Endometrium (tissue), 2 donors: ENCODE results near the gene STK17B.
"Not testable (repeated sequence)": the region's sequence is repeated elsewhere in the genome, so short reads cannot be mapped to it uniquely, and the experiment has no call there.

Source experiments
- FAIRE-seq: peaks from 2 replicates; lab custom pipeline; 2012; peaks lifted over from hg19 to GRCh38; lab: Jason Lieb, UNC
- donor health status: control.
- donor health status: control.

The STK17B gene

DNA sequence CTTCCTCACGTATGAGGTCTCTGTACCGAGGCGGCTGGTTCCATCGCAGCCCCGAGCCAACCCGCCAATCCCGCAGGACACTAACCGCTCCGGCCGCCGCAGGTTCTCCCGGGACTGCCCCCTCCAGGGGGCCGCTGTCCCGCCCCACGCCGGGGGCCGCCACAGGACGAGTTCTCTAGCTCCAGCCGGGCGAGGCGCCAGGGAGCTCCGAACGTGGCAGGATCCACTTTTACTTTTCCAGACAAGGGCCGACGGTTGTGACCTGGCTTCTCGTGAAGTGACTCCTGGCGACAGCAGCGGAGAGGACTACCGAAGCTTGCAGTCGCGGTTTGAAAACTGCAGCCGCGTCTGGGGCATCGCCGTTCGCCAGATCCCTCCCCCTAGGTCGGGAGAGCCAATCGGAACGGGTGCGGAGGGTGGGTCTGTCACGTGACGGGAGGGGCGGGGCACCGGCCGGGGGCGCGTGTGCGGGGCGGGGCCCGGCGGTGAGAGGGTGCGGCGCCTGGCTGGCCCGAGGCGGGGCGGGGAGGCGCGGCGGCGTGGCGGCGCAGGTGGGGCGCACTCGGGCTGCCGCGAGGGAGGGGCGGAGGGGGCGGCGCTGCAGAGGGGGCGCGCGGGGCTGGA, at the start of gene STK17B:
TSS of gene STK17B (minus strand) at position 331 of the 624 bp plus-strand sequence. CDS start 8,195 bp downstream, outside the sequence.
- FAIRE-seq = no peak

DNA sequence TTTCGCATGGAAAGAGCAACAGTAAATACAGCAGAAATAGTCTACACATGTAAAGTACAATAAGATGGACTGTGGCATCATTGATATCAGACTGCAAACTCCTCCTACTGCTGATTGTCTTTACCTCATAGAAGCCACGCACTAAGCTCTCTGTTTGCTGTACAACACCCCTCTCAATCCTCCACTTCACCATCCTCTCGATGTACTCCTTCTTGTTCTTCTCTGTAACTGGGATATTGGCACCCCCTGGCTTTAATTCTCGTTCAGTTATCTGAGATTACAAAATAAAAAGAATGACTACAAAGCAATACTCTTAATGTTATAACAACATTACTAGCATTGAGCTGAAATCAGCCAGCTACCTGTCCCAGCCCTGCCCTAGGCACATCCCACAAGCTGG, 49.3 kb upstream of the STK17B start:
- no peak for FAIRE-seq

GRCh38 chr2:196219671-196220070, 48.3 kb upstream of the STK17B start:
- no peak for FAIRE-seq

GRCh38 chr2:196218106-196218505, 46.7 kb upstream of the STK17B start:
- no peak for FAIRE-seq

GRCh38 chr2:196217116-196217515, 45.7 kb upstream of the STK17B start:
- FAIRE-seq = no peak

GRCh38 chr2:196215376-196215775, 44.0 kb upstream of the STK17B start:
- no peak for FAIRE-seq

- FAIRE-seq = no peak
Measured at GRCh38 chr2:196214156-196214555, 42.8 kb upstream of the STK17B start.

GRCh38 chr2:196213252-196213980, 42.0 kb upstream of the STK17B start:
- FAIRE-seq = no peak

DNA sequence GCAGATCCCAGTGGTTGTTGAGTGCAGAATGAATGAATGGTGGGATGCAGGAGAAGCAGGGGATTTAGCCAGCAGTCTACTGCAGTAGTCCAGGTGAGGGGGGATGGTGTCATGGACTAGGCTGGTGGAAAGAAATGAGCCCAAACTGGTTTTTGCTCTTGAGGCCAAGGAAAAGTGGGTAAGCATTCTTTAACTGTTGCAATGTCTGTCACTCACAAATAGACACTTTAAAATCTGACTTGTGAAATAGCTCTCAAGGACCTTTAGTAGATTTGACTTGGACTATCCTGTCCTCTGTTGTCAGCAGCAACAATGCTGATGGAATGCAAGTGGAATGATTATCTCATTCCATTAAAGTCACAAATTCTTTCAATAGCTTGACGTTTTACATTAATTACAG, 37.5 kb upstream of the STK17B start:
- FAIRE-seq = no peak

GRCh38 chr2:196206804-196207203, 35.4 kb upstream of the STK17B start:
- FAIRE-seq = no peak

DNA sequence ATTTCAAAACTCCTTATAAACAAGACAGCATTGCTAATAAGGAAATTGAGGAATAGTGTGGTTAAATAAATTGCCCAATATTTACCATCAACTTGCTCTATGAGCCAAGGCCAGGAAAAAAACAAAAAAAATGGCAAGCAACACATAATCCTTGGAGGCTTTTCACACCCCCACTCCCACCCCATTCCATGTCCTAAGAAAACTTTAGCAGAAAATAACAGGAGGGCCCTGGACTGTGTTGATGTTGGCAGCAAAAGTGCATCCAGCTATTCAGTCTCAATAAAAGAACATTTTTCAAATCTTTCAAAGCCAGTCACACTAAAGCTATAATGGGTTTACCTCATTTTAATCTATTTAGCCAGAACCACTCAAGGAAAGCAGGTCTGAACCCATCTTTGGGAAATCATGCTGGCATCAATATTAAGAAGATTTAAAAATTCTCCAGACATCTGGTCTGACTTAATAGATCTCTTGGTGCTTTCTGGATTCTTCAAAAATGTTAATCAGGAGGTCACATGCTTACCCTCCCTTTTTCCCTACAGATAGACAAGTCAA, 34.6 kb upstream of the STK17B start:
- FAIRE-seq = no peak

- FAIRE-seq = no peak
Measured at GRCh38 chr2:196205011-196205766, 33.8 kb upstream of the STK17B start.

DNA sequence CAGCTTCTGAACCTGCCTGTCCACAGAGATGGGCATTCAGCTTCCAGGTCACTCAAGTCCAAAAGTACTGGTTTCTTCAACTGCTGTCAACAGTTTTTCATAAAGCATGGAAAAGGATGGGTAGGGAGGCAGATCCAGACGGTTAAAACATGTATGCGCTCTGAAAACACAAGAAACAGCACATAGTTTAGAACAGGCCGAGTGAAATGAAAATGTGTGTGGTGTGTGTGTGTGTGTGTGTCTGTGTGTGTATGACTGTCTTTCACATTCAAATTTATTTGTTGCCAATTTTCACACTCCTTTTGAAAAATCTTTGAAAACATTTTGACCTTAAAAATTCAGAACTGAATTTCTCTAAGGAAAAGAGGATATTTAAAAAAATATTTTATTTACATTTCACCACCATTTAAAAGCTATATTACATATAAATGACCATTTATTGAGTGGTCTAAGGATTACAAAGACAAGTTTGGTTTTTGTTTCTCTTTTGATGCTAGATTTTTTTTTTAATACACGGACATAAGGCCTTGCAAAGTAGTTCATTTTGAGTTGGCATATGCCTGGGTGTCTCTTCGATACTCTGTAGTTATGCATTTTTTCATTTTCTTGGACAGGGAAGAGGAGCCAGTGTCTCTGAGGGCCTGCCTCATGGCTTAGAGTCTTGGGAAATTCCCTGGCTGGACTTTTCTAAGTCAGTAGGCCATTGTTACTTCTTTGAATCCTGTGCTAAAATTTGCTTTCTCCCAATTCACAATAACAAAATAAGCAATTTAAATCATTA, 30.0 kb upstream of the STK17B start:
- FAIRE-seq = no peak

DNA sequence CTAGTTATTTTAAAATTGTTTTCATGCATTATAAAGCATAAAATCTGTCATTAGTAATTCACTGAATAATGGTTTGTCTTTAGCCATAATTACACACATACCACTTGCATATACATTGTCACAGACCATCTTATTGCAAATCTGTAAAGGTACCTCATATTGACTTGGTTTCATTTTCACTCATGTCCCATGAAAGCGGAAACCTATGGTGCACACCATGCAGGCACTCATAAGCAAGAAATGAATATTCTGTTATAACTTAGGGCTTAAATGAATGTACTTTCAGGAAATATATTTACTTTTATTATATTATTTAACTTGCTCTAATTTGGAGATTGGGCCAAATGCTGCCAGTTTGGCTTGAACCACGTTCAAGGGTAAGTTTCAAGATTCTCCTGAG, 29.2 kb upstream of the STK17B start:
- no peak for FAIRE-seq

DNA sequence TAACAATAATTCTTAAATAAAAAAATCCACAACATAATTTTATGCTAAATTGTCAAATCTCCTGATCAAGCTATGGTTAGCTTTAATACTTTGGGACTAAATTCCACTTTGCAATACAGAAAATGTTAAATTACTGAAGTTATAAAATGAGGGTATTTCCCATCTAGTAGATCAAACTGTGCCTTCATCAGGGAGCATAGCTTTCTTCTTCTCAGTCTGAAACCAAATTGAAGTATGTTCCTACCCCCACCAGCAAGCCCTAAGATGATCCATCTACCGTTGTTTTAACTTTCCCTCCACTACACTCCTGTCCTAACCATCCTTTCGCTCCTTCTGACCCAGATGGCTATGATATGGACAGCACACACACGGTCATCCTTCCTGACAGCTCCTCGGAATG, 24.4 kb upstream of the STK17B start:
- no peak for FAIRE-seq

DNA sequence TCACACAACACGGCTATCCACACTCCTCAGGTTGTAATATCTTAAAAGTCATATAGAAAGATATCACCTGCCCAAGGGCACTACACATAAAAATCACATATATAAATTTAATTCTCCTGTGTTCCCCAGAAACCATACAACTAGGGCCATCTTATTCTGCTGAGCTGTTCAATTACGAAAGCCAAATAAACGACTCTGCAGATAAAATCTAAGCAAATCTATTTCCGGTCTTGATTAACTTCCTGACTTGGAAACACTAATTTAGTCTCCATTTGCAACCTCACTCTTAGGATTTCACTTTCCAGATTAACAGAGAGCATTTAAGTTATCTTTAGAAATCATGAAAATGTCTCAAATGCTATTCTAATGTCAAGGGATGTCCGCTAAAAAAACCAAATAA, 23.9 kb upstream of the STK17B start:
- FAIRE-seq = no peak

- no peak for FAIRE-seq
Measured at GRCh38 chr2:196191541-196191940, 20.2 kb upstream of the STK17B start.

DNA sequence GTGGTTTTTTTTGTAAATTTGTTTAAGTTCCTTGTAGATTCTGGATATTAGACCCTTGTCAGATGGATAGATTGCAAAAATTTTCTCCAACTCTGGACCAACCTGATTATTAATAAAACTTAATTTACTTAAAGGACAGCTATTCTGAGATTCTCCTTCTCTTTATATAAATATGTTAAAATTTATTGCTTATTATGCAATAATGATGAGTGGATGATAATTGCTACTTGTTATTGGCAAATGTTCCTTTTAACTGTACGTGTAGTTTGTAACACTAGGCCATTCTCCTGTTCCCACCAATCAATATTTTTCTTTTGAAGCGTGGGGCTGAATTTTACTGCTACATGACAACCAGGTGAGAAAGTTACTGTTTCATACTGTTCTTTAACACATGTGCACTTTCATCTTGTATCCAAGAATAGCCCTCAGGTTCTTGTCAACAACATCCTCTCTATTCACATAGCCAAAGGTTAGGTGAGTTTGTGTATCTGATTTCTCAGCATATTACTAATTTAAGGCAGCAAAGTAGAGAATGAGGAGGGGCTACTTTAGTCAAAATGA, 16.6 kb upstream of the STK17B start:
- FAIRE-seq = no peak

- FAIRE-seq = not testable (repeated sequence)
Measured at GRCh38 chr2:196187175-196187700, 15.9 kb upstream of the STK17B start.

GRCh38 chr2:196186266-196186980, 15.0 kb upstream of the STK17B start:
- no peak for FAIRE-seq

GRCh38 chr2:196184921-196185320, 13.5 kb upstream of the STK17B start:
- FAIRE-seq = no peak
